HEK293 (cell line): Measurements from ENCODE around the gene XG.

Source experiments
- CTCF ChIA-PET: fragments of 350-600 bp; formaldehyde crosslinking; extraction: SDS; loops from one replicate; lab custom pipeline; 2021; ENCODE audit warnings: antibody characterized with exemption; lab: Yijun Ruan, JAX
- POLR2A ChIA-PET: fragments of 300-600 bp; formaldehyde crosslinking; extraction: SDS; loops from one replicate; lab custom pipeline; 2020; ENCODE audit warnings: antibody characterized with exemption, inconsistent platforms; lab: Yijun Ruan, JAX
- H3K27ac ChIP-seq: fragments of 200-500 bp; sonication (Bioruptor generic); 2 replicates; pipeline ENCODE4 v1.5.1; 2014; ENCODE audit warnings: low read depth, low read length, control low read depth, inconsistent platforms; ENCODE audit errors: extremely low read depth
- H3K36me3 ChIP-seq, 2 experiments: fragments of 200-500 bp in 1 of 2; sonication (Bioruptor generic) in 1 of 2; 1 replicate in 1 of 2; 2 replicates in 1 of 2; pipeline ENCODE4 v1.5.1; 2014 to 2017; ENCODE audit warnings: inconsistent platforms in 2 of 2, low read length in 2 of 2; ENCODE audit not compliant: control insufficient read depth in 2 of 2, insufficient read depth in 1 of 2
- H3K4me1 ChIP-seq: fragments of 200-500 bp; sonication (Bioruptor generic); 2 replicates; pipeline ENCODE4 v1.5.1; 2014; ENCODE audit warnings: mild to moderate bottlenecking, low read length, inconsistent platforms; ENCODE audit not compliant: control insufficient read depth, insufficient read depth
- H3K4me3 ChIP-seq: 2 replicates; pipeline ENCODE4 v1.5.1; 2011; ENCODE audit warnings: low read depth, mild to moderate bottlenecking, control low read depth, low read length, moderate library complexity
- H3K9me3 ChIP-seq: fragments of 200-500 bp; sonication (Bioruptor generic); 2 replicates; pipeline ENCODE4 v1.5.1; 2014; ENCODE audit warnings: low read depth, low read length, inconsistent platforms; ENCODE audit not compliant: control insufficient read depth, insufficient read depth
- BCL11A ChIP-seq: fragments of 450-650 bp; formaldehyde crosslinking; IDR thresholded peaks from 2 replicates; pipeline ENCODE4 v1.5.1; 2016; ENCODE audit warnings: low read depth, missing biosample characterization, missing genetic modification characterization
- HOXD13 ChIP-seq: sonication (generic); formaldehyde crosslinking; IDR thresholded peaks from 2 replicates; pipeline ENCODE4 v1.8.0; 2022; ENCODE audit warnings: missing genetic modification reagents, borderline replicate concordance
- INSM2 ChIP-seq: fragments of 450-650 bp; formaldehyde crosslinking; IDR thresholded peaks from 2 replicates; pipeline ENCODE4 v1.5.1; 2016; ENCODE audit warnings: missing biosample characterization, missing genetic modification characterization
- KLF7 ChIP-seq: fragments of 450-650 bp; formaldehyde crosslinking; IDR thresholded peaks from 2 replicates; pipeline ENCODE4 v1.5.1; 2016; ENCODE audit warnings: missing biosample characterization, missing genetic modification characterization, borderline replicate concordance
- MEIS1 ChIP-seq: sonication (generic); formaldehyde crosslinking; IDR thresholded peaks from 2 replicates; pipeline ENCODE4 v1.8.1; 2022; ENCODE audit warnings: missing genetic modification reagents, mild to moderate bottlenecking, borderline replicate concordance
- OSR2 ChIP-seq: fragments of 450-650 bp; formaldehyde crosslinking; IDR thresholded peaks from 2 replicates; pipeline ENCODE4 v1.5.1; 2016; ENCODE audit warnings: missing biosample characterization, missing genetic modification characterization
- SETDB1 ChIP-seq: IDR thresholded peaks from one replicate; pipeline ENCODE4 v1.6.1; 2017; ENCODE audit warnings: mild to moderate bottlenecking, low read length, moderate library complexity, mixed read lengths; ENCODE audit not compliant: insufficient read length
- WT1 ChIP-seq: fragments of 450-650 bp; formaldehyde crosslinking; IDR thresholded peaks from 2 replicates; pipeline ENCODE4 v1.5.1; 2016; ENCODE audit warnings: missing biosample characterization, missing genetic modification characterization
- ZBTB17 ChIP-seq: fragments of 450-650 bp; formaldehyde crosslinking; IDR thresholded peaks from 2 replicates; pipeline ENCODE4 v1.5.1; 2016; ENCODE audit warnings: missing biosample characterization, missing genetic modification characterization
- ZNF132 ChIP-seq: fragments of 450-650 bp; formaldehyde crosslinking; IDR thresholded peaks from 2 replicates; pipeline ENCODE4 v1.5.1; 2017; ENCODE audit warnings: missing biosample characterization, missing genetic modification characterization, borderline replicate concordance
- ZNF133 ChIP-seq: fragments of 450-650 bp; formaldehyde crosslinking; IDR thresholded peaks from 2 replicates; pipeline ENCODE4 v1.5.1; 2016; ENCODE audit warnings: missing biosample characterization, missing genetic modification characterization
- ZNF169 ChIP-seq: fragments of 450-650 bp; formaldehyde crosslinking; IDR thresholded peaks from 2 replicates; pipeline ENCODE4 v1.5.1; 2016; ENCODE audit warnings: missing biosample characterization, missing genetic modification characterization
- ZNF184 ChIP-seq: fragments of 450-650 bp; IDR thresholded peaks from 2 replicates; pipeline ENCODE4 v1.5.1; 2018; ENCODE audit warnings: missing biosample characterization, mild to moderate bottlenecking, missing genetic modification characterization
- ZNF292 ChIP-seq: fragments of 450-650 bp; formaldehyde crosslinking; IDR thresholded peaks from 2 replicates; pipeline ENCODE4 v1.5.1; 2016; ENCODE audit warnings: low read depth, missing biosample characterization, missing genetic modification characterization, borderline replicate concordance
- ZNF366 ChIP-seq: fragments of 450-650 bp; formaldehyde crosslinking; conservative IDR thresholded peaks from 2 replicates; pipeline ENCODE4 v1.5.1; 2016; ENCODE audit warnings: missing biosample characterization, missing genetic modification characterization
- ZNF449 ChIP-seq: fragments of 450-650 bp; formaldehyde crosslinking; IDR thresholded peaks from 2 replicates; pipeline ENCODE4 v1.5.1; 2017; ENCODE audit warnings: missing biosample characterization, mild to moderate bottlenecking, missing genetic modification characterization, moderate library complexity
- ZNF488 ChIP-seq: fragments of 450-650 bp; formaldehyde crosslinking; IDR thresholded peaks from 2 replicates; pipeline ENCODE4 v1.5.1; 2016; ENCODE audit warnings: missing biosample characterization, missing genetic modification characterization
- ZNF555 ChIP-seq: fragments of 450-650 bp; formaldehyde crosslinking; conservative IDR thresholded peaks from 2 replicates; pipeline ENCODE4 v1.5.1; 2017; ENCODE audit warnings: missing biosample characterization, mild to moderate bottlenecking, missing genetic modification characterization, inconsistent platforms
- ZNF624 ChIP-seq: fragments of 450-650 bp; formaldehyde crosslinking; IDR thresholded peaks from 2 replicates; pipeline ENCODE4 v1.5.1; 2017; ENCODE audit warnings: missing biosample characterization, missing genetic modification characterization
- ZNF645 ChIP-seq: fragments of 450-650 bp; formaldehyde crosslinking; IDR thresholded peaks from 2 replicates; pipeline ENCODE4; 2016; ENCODE audit warnings: missing biosample characterization, missing genetic modification characterization
- ZNF701 ChIP-seq: fragments of 450-650 bp; formaldehyde crosslinking; IDR thresholded peaks from 2 replicates; pipeline ENCODE4 v1.5.1; 2016; ENCODE audit warnings: missing biosample characterization, missing genetic modification characterization
- ZNF837 ChIP-seq: fragments of 450-650 bp; formaldehyde crosslinking; IDR thresholded peaks from 2 replicates; pipeline ENCODE4 v1.5.1; 2016; ENCODE audit warnings: missing biosample characterization, missing genetic modification characterization
- TF ChIP-seq, protein P1 (sequence below): fragments of 450-650 bp; formaldehyde crosslinking; IDR thresholded peaks from 2 replicates; pipeline ENCODE4 v1.5.1; 2017; ENCODE audit warnings: missing biosample characterization, missing genetic modification characterization
- TF ChIP-seq, protein P2 (sequence below): fragments of 450-650 bp; formaldehyde crosslinking; IDR thresholded peaks from 2 replicates; pipeline ENCODE4 v1.5.1; 2016; ENCODE audit warnings: missing biosample characterization, missing genetic modification characterization
- TF ChIP-seq, protein P3 (sequence below): fragments of 450-650 bp; formaldehyde crosslinking; IDR thresholded peaks from 2 replicates; pipeline ENCODE4 v1.5.0; 2017; ENCODE audit warnings: missing biosample characterization, missing genetic modification characterization, borderline replicate concordance
- TF ChIP-seq, protein P4 (sequence below): fragments of 450-650 bp; formaldehyde crosslinking; IDR thresholded peaks from 2 replicates; pipeline ENCODE4 v1.5.1; 2016; ENCODE audit warnings: missing biosample characterization, missing genetic modification characterization
- TF ChIP-seq, protein P5 (sequence below): fragments of 450-650 bp; formaldehyde crosslinking; IDR thresholded peaks from 2 replicates; pipeline ENCODE4 v1.5.1; 2016; ENCODE audit warnings: missing biosample characterization, missing genetic modification characterization

Gene XG

GRCh38 chrX:2711441-2711840, 40.4 kb upstream of the XG start:
- Histone ChIP-seq H3K27ac (no peak overlapping the region), H3K36me3 (peaks cover 17 to 43% of the 10 kb centered on the region in 2 experiments)

GRCh38 chrX:2712428-2712827, 39.4 kb upstream of the XG start:
- H3K36me3 ChIP-seq = peaks cover 21 to 53% of the 10 kb centered on the region in 2 experiments
- H3K9me3 ChIP-seq = no peaks in the 10 kb centered on the region
- no peak overlapping the region for H3K27ac ChIP-seq
- CTCF ChIA-PET = no interaction called here
- H3K4me3 ChIP-seq = no peak overlapping the region
- H3K4me1 ChIP-seq = no peaks in the 10 kb centered on the region; the same call in 1 of the 2 replicates
- POLR2A ChIA-PET = no interaction called here
- no peak for TF ChIP-seq ZNF837 (tag by site-specific recombination)
- no peak for TF ChIP-seq ZNF555 (tag by site-specific recombination)
- no peak for TF ChIP-seq ZNF701
- TF ChIP-seq MEIS1 = no peak
- TF ChIP-seq INSM2 (tag by site-specific recombination) = no peak
- TF ChIP-seq ZNF645 (tag by site-specific recombination) = no peak
- TF ChIP-seq, protein P1, sequence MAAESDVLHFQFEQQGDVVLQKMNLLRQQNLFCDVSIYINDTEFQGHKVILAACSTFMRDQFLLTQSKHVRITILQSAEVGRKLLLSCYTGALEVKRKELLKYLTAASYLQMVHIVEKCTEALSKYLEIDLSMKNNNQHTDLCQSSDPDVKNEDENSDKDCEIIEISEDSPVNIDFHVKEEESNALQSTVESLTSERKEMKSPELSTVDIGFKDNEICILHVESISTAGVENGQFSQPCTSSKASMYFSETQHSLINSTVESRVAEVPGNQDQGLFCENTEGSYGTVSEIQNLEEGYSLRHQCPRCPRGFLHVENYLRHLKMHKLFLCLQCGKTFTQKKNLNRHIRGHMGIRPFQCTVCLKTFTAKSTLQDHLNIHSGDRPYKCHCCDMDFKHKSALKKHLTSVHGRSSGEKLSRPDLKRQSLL = no peak
- TF ChIP-seq ZNF292 (tag by site-specific recombination) = no peak
- TF ChIP-seq, protein P2, sequence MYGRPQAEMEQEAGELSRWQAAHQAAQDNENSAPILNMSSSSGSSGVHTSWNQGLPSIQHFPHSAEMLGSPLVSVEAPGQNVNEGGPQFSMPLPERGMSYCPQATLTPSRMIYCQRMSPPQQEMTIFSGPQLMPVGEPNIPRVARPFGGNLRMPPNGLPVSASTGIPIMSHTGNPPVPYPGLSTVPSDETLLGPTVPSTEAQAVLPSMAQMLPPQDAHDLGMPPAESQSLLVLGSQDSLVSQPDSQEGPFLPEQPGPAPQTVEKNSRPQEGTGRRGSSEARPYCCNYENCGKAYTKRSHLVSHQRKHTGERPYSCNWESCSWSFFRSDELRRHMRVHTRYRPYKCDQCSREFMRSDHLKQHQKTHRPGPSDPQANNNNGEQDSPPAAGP (tag by site-specific recombination) = no peak

More at GRCh38 chrX:2711441-2711840, 40.4 kb upstream of the XG start:
- H3K4me1 ChIP-seq = no peaks in the 10 kb centered on the region; the same call in 1 of the 2 replicates
- TF ChIP-seq ZNF133 (tag by site-specific recombination) (no peak), KLF7 (tag by site-specific recombination) (no peak), ZNF449 (tag by site-specific recombination) (no peak), ZNF366 (tag by site-specific recombination) (no peak), ZNF169 (tag by site-specific recombination) (no peak), ZNF132 (tag by site-specific recombination) (no peak), ZNF488 (tag by site-specific recombination) (no peak), WT1 (tag by site-specific recombination) (no peak), OSR2 (tag by site-specific recombination) (no peak), BCL11A (tag by site-specific recombination) (no peak), SETDB1 (no peak), ZBTB17 (tag by site-specific recombination) (no peak), ZNF624 (tag by site-specific recombination) (no peak), HOXD13 (CRISPR knock-in tag) (no peak), ZNF701 (no peak), ZNF184 (tag by site-specific recombination) (no peak)
- TF ChIP-seq, protein P3, sequence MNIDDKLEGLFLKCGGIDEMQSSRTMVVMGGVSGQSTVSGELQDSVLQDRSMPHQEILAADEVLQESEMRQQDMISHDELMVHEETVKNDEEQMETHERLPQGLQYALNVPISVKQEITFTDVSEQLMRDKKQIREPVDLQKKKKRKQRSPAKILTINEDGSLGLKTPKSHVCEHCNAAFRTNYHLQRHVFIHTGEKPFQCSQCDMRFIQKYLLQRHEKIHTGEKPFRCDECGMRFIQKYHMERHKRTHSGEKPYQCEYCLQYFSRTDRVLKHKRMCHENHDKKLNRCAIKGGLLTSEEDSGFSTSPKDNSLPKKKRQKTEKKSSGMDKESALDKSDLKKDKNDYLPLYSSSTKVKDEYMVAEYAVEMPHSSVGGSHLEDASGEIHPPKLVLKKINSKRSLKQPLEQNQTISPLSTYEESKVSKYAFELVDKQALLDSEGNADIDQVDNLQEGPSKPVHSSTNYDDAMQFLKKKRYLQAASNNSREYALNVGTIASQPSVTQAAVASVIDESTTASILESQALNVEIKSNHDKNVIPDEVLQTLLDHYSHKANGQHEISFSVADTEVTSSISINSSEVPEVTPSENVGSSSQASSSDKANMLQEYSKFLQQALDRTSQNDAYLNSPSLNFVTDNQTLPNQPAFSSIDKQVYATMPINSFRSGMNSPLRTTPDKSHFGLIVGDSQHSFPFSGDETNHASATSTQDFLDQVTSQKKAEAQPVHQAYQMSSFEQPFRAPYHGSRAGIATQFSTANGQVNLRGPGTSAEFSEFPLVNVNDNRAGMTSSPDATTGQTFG (tag by site-specific recombination) = no peak
- TF ChIP-seq, protein P4, sequence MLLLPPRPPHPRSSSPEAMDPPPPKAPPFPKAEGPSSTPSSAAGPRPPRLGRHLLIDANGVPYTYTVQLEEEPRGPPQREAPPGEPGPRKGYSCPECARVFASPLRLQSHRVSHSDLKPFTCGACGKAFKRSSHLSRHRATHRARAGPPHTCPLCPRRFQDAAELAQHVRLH = no peak
- TF ChIP-seq, protein P5, sequence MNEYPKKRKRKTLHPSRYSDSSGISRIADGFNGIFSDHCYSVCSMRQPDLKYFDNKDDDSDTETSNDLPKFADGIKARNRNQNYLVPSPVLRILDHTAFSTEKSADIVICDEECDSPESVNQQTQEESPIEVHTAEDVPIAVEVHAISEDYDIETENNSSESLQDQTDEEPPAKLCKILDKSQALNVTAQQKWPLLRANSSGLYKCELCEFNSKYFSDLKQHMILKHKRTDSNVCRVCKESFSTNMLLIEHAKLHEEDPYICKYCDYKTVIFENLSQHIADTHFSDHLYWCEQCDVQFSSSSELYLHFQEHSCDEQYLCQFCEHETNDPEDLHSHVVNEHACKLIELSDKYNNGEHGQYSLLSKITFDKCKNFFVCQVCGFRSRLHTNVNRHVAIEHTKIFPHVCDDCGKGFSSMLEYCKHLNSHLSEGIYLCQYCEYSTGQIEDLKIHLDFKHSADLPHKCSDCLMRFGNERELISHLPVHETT (tag by site-specific recombination) = no peak
- POLR2A ChIA-PET = no interaction called here
- CTCF ChIA-PET = no interaction called here
- no peak overlapping the region for H3K4me3 ChIP-seq
- H3K9me3 ChIP-seq = no peaks in the 10 kb centered on the region
